A549 (cell line): Measurements from ENCODE around the gene LRRC2. TPM values are rescaled to one million over a fixed set of nuclear protein-coding genes. Genes with fewer than 3 reads are reported as not detected.

ENCODE experiments used
- ATAC-seq, 2 experiments: fragments of 200-7000 bp in 1 of 2; fragments of >200 bp in 1 of 2; cut with Nextera tagmentation in 1 of 2; cut with Tn5 transposase in 1 of 2; 3 replicates each; pipeline versions ENCODE4 v1.8.0 to v1.9.1; 2018 to 2020; ENCODE audit warnings: mild to moderate bottlenecking in 1 of 2, moderate library complexity in 1 of 2
- CTCF ChIA-PET: fragments of 300-600 bp; sonication (Branson Sonifier 250); formaldehyde crosslinking; extraction: SDS; loops from one replicate; lab custom pipeline; 2021; ENCODE audit warnings: antibody characterized with exemption, inconsistent platforms; lab: Yijun Ruan, JAX
- POLR2A ChIA-PET: fragments of 350-600 bp; formaldehyde crosslinking; extraction: SDS; loops from one replicate; lab custom pipeline; 2021; ENCODE audit warnings: antibody characterized with exemption, inconsistent platforms; lab: Yijun Ruan, JAX
- DNase-seq, 2 experiments: peaks; one replicate each; pipeline versions ENCODE4 v3.0.0 to v3.0.0-alpha.2; 2011 to 2016; ENCODE audit warnings: low read depth in 1 of 2, low spot score in 1 of 2
- FAIRE-seq: peaks from 2 replicates; lab custom pipeline; 2011; peaks lifted over from hg19 to GRCh38; lab: Jason Lieb, UNC
- H3K27ac ChIP-seq, 2 experiments: fragments of >200 bp; sonication (Bioruptor Twin); formaldehyde crosslinking; 3 replicates each; pipeline ENCODE4 v1.5.1; 2016 to 2017
- H3K4me1 ChIP-seq: fragments of >200 bp; sonication (Bioruptor Twin); formaldehyde crosslinking; 3 replicates; pipeline ENCODE4 v1.6.1; 2016
- H3K4me2 ChIP-seq: fragments of >200 bp; sonication (Bioruptor Twin); formaldehyde crosslinking; 3 replicates; pipeline ENCODE4 v1.6.1; 2016
- H3K4me3 ChIP-seq: fragments of >200 bp; sonication (Bioruptor Twin); formaldehyde crosslinking; 3 replicates; pipeline ENCODE4 v1.5.1; 2016
- H3K9me3 ChIP-seq: fragments of >200 bp; sonication (Bioruptor Twin); formaldehyde crosslinking; 3 replicates; pipeline ENCODE4 v1.6.1; 2016
- EHF ChIP-seq: fragments of 250-450 bp; sonication (Bioruptor Pico); IDR thresholded peaks from 2 replicates; pipeline ENCODE4 v1.5.0; 2020; ENCODE audit warnings: mild to moderate bottlenecking
- EP300 ChIP-seq, 2 experiments: fragments of >200 bp; sonication (Bioruptor Twin); formaldehyde crosslinking; IDR thresholded peaks; 2 replicates in 1 of 2; 3 replicates in 1 of 2; pipeline ENCODE4 v1.6.1; 2016 to 2017
- FOSB ChIP-seq: fragments of 250-450 bp; sonication (Bioruptor Pico); IDR thresholded peaks from 2 replicates; pipeline ENCODE4 v1.5.0; 2020; ENCODE audit warnings: mild to moderate bottlenecking, moderate library complexity
- FOXS1 ChIP-seq: fragments of 250-450 bp; sonication (Bioruptor Pico); IDR thresholded peaks from 2 replicates; pipeline ENCODE4 v1.5.0; 2020; ENCODE audit warnings: mild to moderate bottlenecking, moderate library complexity
- GATA3 ChIP-seq: IDR thresholded peaks from 2 replicates; pipeline ENCODE4 v1.6.1; 2012; ENCODE audit warnings: borderline replicate concordance
- HEYL ChIP-seq: fragments of 250-450 bp; sonication (Bioruptor Pico); IDR thresholded peaks from 2 replicates; pipeline ENCODE4 v1.8.0; 2021; ENCODE audit warnings: mild to moderate bottlenecking, moderate library complexity
- HOXB13 ChIP-seq: fragments of 250-450 bp; sonication (Bioruptor Pico); IDR thresholded peaks from 2 replicates; pipeline ENCODE4 v1.5.0; 2020; ENCODE audit warnings: low read depth, mild to moderate bottlenecking, moderate library complexity
- JUN ChIP-seq, 2 experiments: fragments of >200 bp; sonication (Bioruptor Twin); formaldehyde crosslinking; IDR thresholded peaks; 2 replicates in 1 of 2; 3 replicates in 1 of 2; pipeline ENCODE4 v1.6.1; 2016 to 2017
- JUNB ChIP-seq: fragments of >200 bp; sonication (Bioruptor Twin); formaldehyde crosslinking; IDR thresholded peaks from 2 replicates; pipeline ENCODE4 v1.6.1; 2016
- MAFK ChIP-seq: fragments of 450-650 bp; IDR thresholded peaks from 2 replicates; pipeline ENCODE4 v1.6.1; 2014; ENCODE audit not compliant: partially characterized antibody
- MYC ChIP-seq: IDR thresholded peaks from 2 replicates; pipeline ENCODE4 v1.6.1; 2012; ENCODE audit warnings: mild to moderate bottlenecking, inconsistent platforms, low read length, improper control_type of control experiment, borderline replicate concordance
- POLR2A ChIP-seq: IDR thresholded peaks from 2 replicates; pipeline ENCODE4 v1.6.1; 2012; ENCODE audit warnings: mild to moderate bottlenecking, low read length
- RARB ChIP-seq: fragments of 250-450 bp; sonication (Bioruptor Pico); IDR thresholded peaks from 2 replicates; pipeline ENCODE4 v1.8.0; 2021; ENCODE audit warnings: mild to moderate bottlenecking, moderate library complexity
- RCOR1 ChIP-seq: fragments of 150-350 bp; IDR thresholded peaks from 2 replicates; pipeline ENCODE4 v1.6.1; 2014; ENCODE audit warnings: antibody characterized with exemption, low read length, low read depth
- ZFP36 ChIP-seq: fragments of 450-650 bp; IDR thresholded peaks from 2 replicates; pipeline ENCODE4 v1.6.1; 2014; ENCODE audit warnings: borderline replicate concordance; ENCODE audit not compliant: partially characterized antibody
- WGBS: methylation state at CpG from one replicate; pipeline ENCODE4 v1.1.6; 2017; ENCODE audit errors: missing lambda C conversion rate; 5-methylcytosine and 5-hydroxymethylcytosine counted together
- polyA plus RNA-seq, 4 experiments: library from polyadenylated mRNA; depleted of rRNA in 3 of 4; stranded (reverse); fragments of >200 nt; fragmentation: RNase III in 1 of 4; extraction: RNeasy Plus Mini Kit Qiagen cat#74134 plus additional on column Dnase treatment in 1 of 4; gene quantifications; 2 replicates in 3 of 4; 3 replicates in 1 of 4; pipeline ENCODE4 v1.2.3, GENCODE V29; 2011 to 2017
- TF ChIP-seq, protein P1 (sequence below): fragments of 250-450 bp; sonication (Bioruptor Pico); IDR thresholded peaks from 2 replicates; pipeline ENCODE4 v1.5.0; 2021; ENCODE audit warnings: mild to moderate bottlenecking, moderate library complexity, borderline replicate concordance
- TF ChIP-seq, protein P2 (sequence below): fragments of >200 bp; sonication (Bioruptor Twin); formaldehyde crosslinking; IDR thresholded peaks from 3 replicates; pipeline ENCODE4 v1.5.1; 2016
- TF ChIP-seq, protein P3 (sequence below): fragments of 150-350 bp; IDR thresholded peaks from 2 replicates; pipeline ENCODE4 v1.6.1; 2014; ENCODE audit warnings: low read depth, mild to moderate bottlenecking, low read length
- TF ChIP-seq, protein P4 (sequence below): fragments of >200 bp; sonication (Bioruptor Twin); formaldehyde crosslinking; IDR thresholded peaks from 3 replicates; pipeline ENCODE4 v1.6.1; 2016

The LRRC2 gene
- polyA plus RNA-seq, 2 of the 4 experiments (the other 2 are of a cell fraction): not detected

DNA sequence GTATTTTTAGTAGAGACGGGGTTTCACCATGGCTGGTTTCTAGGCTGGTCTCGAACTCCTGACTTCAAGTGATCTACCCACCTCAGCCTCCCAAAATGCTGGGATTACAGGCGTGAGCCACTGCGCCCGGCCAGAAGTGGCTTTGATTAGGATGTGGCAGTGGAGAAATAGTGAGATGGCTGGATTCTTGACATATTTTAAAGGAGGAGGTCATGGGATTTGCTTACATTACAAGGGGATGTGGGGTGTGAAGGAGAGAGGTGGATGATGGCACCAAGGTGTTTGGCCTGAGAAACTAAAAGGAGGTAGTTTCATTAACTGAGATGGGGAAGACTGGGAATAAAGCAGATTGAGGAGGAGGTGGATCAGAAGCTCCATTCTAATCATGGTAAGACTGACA, 86.4 kb downstream of the LRRC2 start (continued):
- TF ChIP-seq JUN (IDR thresholded peaks at IDR 0.05): no peak
- TF ChIP-seq, protein P1, sequence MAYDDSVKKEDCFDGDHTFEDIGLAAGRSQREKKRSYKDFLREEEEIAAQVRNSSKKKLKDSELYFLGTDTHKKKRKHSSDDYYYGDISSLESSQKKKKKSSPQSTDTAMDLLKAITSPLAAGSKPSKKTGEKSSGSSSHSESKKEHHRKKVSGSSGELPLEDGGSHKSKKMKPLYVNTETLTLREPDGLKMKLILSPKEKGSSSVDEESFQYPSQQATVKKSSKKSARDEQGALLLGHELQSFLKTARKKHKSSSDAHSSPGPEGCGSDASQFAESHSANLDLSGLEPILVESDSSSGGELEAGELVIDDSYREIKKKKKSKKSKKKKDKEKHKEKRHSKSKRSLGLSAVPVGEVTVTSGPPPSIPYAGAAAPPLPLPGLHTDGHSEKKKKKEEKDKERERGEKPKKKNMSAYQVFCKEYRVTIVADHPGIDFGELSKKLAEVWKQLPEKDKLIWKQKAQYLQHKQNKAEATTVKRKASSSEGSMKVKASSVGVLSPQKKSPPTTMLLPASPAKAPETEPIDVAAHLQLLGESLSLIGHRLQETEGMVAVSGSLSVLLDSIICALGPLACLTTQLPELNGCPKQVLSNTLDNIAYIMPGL: no peak
- no peak for TF ChIP-seq FOXS1 (CRISPR knock-in tag)
- TF ChIP-seq HOXB13 (CRISPR knock-in tag): no peak
- TF ChIP-seq, protein P2, sequence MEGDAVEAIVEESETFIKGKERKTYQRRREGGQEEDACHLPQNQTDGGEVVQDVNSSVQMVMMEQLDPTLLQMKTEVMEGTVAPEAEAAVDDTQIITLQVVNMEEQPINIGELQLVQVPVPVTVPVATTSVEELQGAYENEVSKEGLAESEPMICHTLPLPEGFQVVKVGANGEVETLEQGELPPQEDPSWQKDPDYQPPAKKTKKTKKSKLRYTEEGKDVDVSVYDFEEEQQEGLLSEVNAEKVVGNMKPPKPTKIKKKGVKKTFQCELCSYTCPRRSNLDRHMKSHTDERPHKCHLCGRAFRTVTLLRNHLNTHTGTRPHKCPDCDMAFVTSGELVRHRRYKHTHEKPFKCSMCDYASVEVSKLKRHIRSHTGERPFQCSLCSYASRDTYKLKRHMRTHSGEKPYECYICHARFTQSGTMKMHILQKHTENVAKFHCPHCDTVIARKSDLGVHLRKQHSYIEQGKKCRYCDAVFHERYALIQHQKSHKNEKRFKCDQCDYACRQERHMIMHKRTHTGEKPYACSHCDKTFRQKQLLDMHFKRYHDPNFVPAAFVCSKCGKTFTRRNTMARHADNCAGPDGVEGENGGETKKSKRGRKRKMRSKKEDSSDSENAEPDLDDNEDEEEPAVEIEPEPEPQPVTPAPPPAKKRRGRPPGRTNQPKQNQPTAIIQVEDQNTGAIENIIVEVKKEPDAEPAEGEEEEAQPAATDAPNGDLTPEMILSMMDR: no peak
- no peak for TF ChIP-seq JUNB
- TF ChIP-seq, all 56 proteins: peak for 0

DNA sequence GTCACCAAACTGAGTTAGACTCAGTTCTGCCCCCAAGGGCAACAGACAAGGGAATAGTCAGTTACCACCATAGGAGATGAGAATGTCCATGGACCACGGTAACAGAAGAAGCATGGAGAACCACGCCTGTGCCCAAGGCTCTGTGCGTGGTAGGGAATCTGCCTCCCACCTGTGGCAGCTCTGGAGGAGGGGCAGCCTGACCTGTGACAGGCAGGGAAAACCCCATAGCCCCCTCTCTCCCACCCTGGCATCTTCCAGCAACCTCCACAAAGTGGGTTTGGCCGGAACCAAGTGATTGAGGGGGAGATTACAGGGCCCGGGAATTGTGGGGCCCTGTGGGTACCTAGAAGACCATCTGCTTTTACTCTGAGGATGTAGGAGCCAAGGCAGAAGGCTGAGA, 87.1 kb downstream of the LRRC2 start:
- no peak for FAIRE-seq
- 0% methylated on average over 1 of the region's 5 CpGs for WGBS
- no peaks in the 10 kb centered on the region for H3K4me1 ChIP-seq
- H3K9me3 ChIP-seq: 0 out of 3 replicates have a peak, but pooled peaks cover 3% of the 10 kb centered on the region
- DNase-seq: no peak
- H3K27ac ChIP-seq: no peak overlapping the region
- CTCF ChIA-PET: no interaction called here
- POLR2A ChIA-PET: no interaction called here
- H3K4me2 ChIP-seq: no peak overlapping the region
- ATAC-seq: no peak
- TF ChIP-seq, protein P2: no peak
- TF ChIP-seq FOSB (CRISPR knock-in tag): no peak
- TF ChIP-seq FOXS1 (CRISPR knock-in tag): no peak
- no peak for TF ChIP-seq HEYL (CRISPR knock-in tag)
- H3K4me3 ChIP-seq: no peak overlapping the region

DNA sequence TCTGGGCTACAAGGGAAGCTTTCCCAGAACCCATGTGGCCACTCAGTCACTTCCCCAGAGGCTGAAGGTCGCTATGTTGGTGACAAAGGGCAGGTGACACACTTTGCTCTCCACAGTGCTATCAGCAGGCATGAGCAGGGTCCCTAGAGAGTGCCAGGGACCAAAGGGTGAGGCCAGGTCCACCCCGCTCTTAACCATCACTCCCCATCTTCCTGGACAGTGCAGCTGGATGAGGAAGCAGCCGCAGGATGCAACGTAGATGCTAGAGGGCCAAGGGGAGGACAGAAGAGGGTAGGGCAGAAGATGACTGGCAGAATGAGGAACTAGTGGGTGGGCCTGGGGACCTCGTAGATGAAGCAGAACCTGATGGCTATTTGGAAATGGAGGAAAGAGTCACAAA, 87.8 kb downstream of the LRRC2 start:
- H3K4me3 ChIP-seq: no peak overlapping the region
- POLR2A ChIA-PET: no interaction called here
- FAIRE-seq (no peak), ATAC-seq (no peak), DNase-seq (no peak)
- TF ChIP-seq, protein P3, sequence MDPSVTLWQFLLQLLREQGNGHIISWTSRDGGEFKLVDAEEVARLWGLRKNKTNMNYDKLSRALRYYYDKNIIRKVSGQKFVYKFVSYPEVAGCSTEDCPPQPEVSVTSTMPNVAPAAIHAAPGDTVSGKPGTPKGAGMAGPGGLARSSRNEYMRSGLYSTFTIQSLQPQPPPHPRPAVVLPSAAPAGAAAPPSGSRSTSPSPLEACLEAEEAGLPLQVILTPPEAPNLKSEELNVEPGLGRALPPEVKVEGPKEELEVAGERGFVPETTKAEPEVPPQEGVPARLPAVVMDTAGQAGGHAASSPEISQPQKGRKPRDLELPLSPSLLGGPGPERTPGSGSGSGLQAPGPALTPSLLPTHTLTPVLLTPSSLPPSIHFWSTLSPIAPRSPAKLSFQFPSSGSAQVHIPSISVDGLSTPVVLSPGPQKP: no peak
- TF ChIP-seq RCOR1: no peak
- no peak for TF ChIP-seq MYC
- TF ChIP-seq JUNB: no peak
- no peak for TF ChIP-seq GATA3
- no peak for TF ChIP-seq ZFP36
- TF ChIP-seq RARB (CRISPR knock-in tag): no peak
- TF ChIP-seq, protein P1: no peak
- TF ChIP-seq EP300 (IDR thresholded peaks at IDR 0.05): no peak
- TF ChIP-seq EHF: no peak
- no peak for TF ChIP-seq POLR2A
- TF ChIP-seq, protein P4, sequence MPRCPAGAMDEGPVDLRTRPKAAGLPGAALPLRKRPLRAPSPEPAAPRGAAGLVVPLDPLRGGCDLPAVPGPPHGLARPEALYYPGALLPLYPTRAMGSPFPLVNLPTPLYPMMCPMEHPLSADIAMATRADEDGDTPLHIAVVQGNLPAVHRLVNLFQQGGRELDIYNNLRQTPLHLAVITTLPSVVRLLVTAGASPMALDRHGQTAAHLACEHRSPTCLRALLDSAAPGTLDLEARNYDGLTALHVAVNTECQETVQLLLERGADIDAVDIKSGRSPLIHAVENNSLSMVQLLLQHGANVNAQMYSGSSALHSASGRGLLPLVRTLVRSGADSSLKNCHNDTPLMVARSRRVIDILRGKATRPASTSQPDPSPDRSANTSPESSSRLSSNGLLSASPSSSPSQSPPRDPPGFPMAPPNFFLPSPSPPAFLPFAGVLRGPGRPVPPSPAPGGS: no peak
- TF ChIP-seq JUN (IDR thresholded peaks at IDR 0.05): no peak
- TF ChIP-seq MAFK: no peak
- no peak overlapping the region for H3K27ac ChIP-seq
- no peak overlapping the region for H3K4me2 ChIP-seq
- CTCF ChIA-PET: interaction anchor here (2.0 kb wide), 1 partner anchor 10 kb away, joined by 6 read pairs; no protein-coding TSS in a partner anchor
- 0 out of 3 replicates have a peak, but pooled peaks cover 3% of the 10 kb centered on the region for H3K9me3 ChIP-seq
- 46% methylated on average over 5 of the region's 5 CpGs for WGBS
- no peaks in the 10 kb centered on the region for H3K4me1 ChIP-seq
